Trophoblast cell (in vitro differentiated cells and primary cell): ENCODE measurements around the gene ZMAT2.
A peak's percentile ranks its signal among the peaks of the same experiment; 100 is the strongest.
"Not testable (repeated sequence)": the region's sequence is repeated elsewhere in the genome, so short reads cannot be mapped to it uniquely, and the experiment has no call there.

Experiments
- DNase-seq, 2 donors: peaks; one replicate each; pipeline ENCODE4 v3.0.0-alpha.2; 2016
- H2AFZ ChIP-seq: 2 replicates; pipeline ENCODE4 v1.6.1; 2013; ENCODE audit warnings: low read length, moderate library complexity, mild to moderate bottlenecking; ENCODE audit not compliant: insufficient read depth, poor library complexity
- H2AK5ac ChIP-seq: 2 replicates; pipeline ENCODE4 v1.6.1; 2013; ENCODE audit warnings: mild to moderate bottlenecking, low read length
- H2BK120ac ChIP-seq: 2 replicates; pipeline ENCODE4 v1.6.1; 2013; ENCODE audit warnings: low read length, mild to moderate bottlenecking, moderate library complexity; ENCODE audit not compliant: insufficient read depth, poor library complexity
- H2BK12ac ChIP-seq: 2 replicates; pipeline ENCODE4 v1.6.1; 2013; ENCODE audit warnings: mild to moderate bottlenecking, low read length, moderate library complexity
- H2BK5ac ChIP-seq: 2 replicates; pipeline ENCODE4 v1.6.1; 2013; ENCODE audit warnings: low read length, low read depth, moderate library complexity, mild to moderate bottlenecking; ENCODE audit not compliant: poor library complexity
- H3K14ac ChIP-seq: 2 replicates; pipeline ENCODE4 v1.6.1; 2013; ENCODE audit warnings: mild to moderate bottlenecking, low read length
- H3K18ac ChIP-seq: 2 replicates; pipeline ENCODE4 v1.6.1; 2013; ENCODE audit warnings: mild to moderate bottlenecking, low read length
- H3K23ac ChIP-seq: 2 replicates; pipeline ENCODE4 v1.6.1; 2013; ENCODE audit warnings: low read length
- H3K27ac ChIP-seq: 2 replicates; pipeline ENCODE4 v1.5.1; 2013; ENCODE audit warnings: low read depth, mild to moderate bottlenecking, inconsistent platforms, low read length, moderate library complexity
- H3K27me3 ChIP-seq: 2 replicates; pipeline ENCODE4 v1.6.1; 2013; ENCODE audit warnings: inconsistent platforms, mild to moderate bottlenecking, low read length, moderate library complexity; ENCODE audit not compliant: insufficient read depth
- H3K36me3 ChIP-seq, 2 experiments: 1 replicate in 1 of 2; 2 replicates in 1 of 2; pipeline ENCODE4 v1.6.1; 2013; ENCODE audit warnings: low read length in 2 of 2, mild to moderate bottlenecking in 2 of 2, moderate library complexity in 1 of 2; ENCODE audit not compliant: insufficient read depth in 2 of 2, control insufficient read depth in 1 of 2
- H3K4ac ChIP-seq: 2 replicates; pipeline ENCODE4 v1.6.1; 2013; ENCODE audit warnings: low read depth, mild to moderate bottlenecking, low read length, moderate library complexity
- H3K4me1 ChIP-seq, 2 experiments: 1 replicate in 1 of 2; 2 replicates in 1 of 2; pipeline ENCODE4 v1.6.1; 2013; ENCODE audit warnings: low read length in 2 of 2, mild to moderate bottlenecking in 2 of 2, moderate library complexity in 1 of 2; ENCODE audit not compliant: insufficient read depth in 2 of 2, control insufficient read depth in 1 of 2
- H3K4me2 ChIP-seq: 2 replicates; pipeline ENCODE4 v1.6.1; 2013; ENCODE audit warnings: inconsistent platforms, mild to moderate bottlenecking, low read length, moderate library complexity
- H3K4me3 ChIP-seq: 2 replicates; pipeline ENCODE4 v1.5.1; 2013; ENCODE audit warnings: mild to moderate bottlenecking, low read depth, low read length, inconsistent platforms
- H3K79me1 ChIP-seq: one replicate; pipeline ENCODE4 v1.6.1; 2013; ENCODE audit warnings: low read length
- H3K79me2 ChIP-seq: 2 replicates; pipeline ENCODE4 v1.6.1; 2013; ENCODE audit warnings: low read length, mild to moderate bottlenecking; ENCODE audit not compliant: control insufficient read depth, insufficient read depth, poor library complexity
- H3K9ac ChIP-seq: 2 replicates; pipeline ENCODE4 v1.6.1; 2013; ENCODE audit warnings: mild to moderate bottlenecking, low read length
- H3K9me3 ChIP-seq: 2 replicates; pipeline ENCODE4 v1.6.1; 2013; ENCODE audit warnings: low read depth, mild to moderate bottlenecking, control low read depth, inconsistent platforms, low read length; ENCODE audit not compliant: insufficient read depth
- H4K12ac ChIP-seq: 2 replicates; pipeline ENCODE4 v1.6.1; 2013; ENCODE audit warnings: low read depth, mild to moderate bottlenecking, low read length, moderate library complexity
- H4K8ac ChIP-seq: 2 replicates; pipeline ENCODE4 v1.6.1; 2013; ENCODE audit warnings: low read depth, mild to moderate bottlenecking, low read length, moderate library complexity
- H4K91ac ChIP-seq: one replicate; pipeline ENCODE4 v1.6.1; 2013; ENCODE audit warnings: low read depth, mild to moderate bottlenecking, low read length, moderate library complexity
- WGBS: extraction: QIAGEN DNeasy Blood & Tissue Kit; methylation state at CpG from one replicate; pipeline ENCODE4 v1.1.7; 2013; ENCODE audit warnings: missing lambda C conversion rate; ENCODE audit not compliant: insufficient read length, insufficient coverage; ENCODE audit errors: extremely low coverage; 5-methylcytosine and 5-hydroxymethylcytosine counted together

Gene ZMAT2

GRCh38 chr5:140696891-140697492, 3.3 kb upstream of the ZMAT2 start:
- no CpG with 5 or more reads among the region's 4 CpGs for WGBS
- Histone ChIP-seq H3K14ac (no peak overlapping the region), H3K27ac (no peak overlapping the region), H4K8ac (no peak overlapping the region), H2BK12ac (no peak overlapping the region), H2AFZ (no peak overlapping the region), H3K9ac (no peak overlapping the region), H4K91ac (no peak overlapping the region), H3K23ac (no peak overlapping the region), H3K4me3 (no peak overlapping the region), H3K4ac (no peak overlapping the region), H3K79me1 (peaks cover 1% of the 10 kb centered on the region), H3K18ac (no peak overlapping the region), H3K36me3 (peaks cover 30 to 58% of the 10 kb centered on the region in 2 experiments), H3K4me2 (no peak overlapping the region), H2AK5ac (no peak overlapping the region), H2BK120ac (no peak overlapping the region), H2BK5ac (no peak overlapping the region), H3K9me3 (no peaks in the 10 kb centered on the region), H4K12ac (no peak overlapping the region), H3K27me3 (no peaks in the 10 kb centered on the region), H3K79me2 (peaks cover 9% of the 10 kb centered on the region), H3K4me1 (peaks cover 3% of the 10 kb centered on the region in 2 experiments)
- no peak for DNase-seq

- H4K91ac ChIP-seq = no peak overlapping the region
- no peak overlapping the region for H3K9ac ChIP-seq
- H3K4ac ChIP-seq = no peak overlapping the region
- WGBS = no CpG with 5 or more reads among the region's 4 CpGs
- H3K36me3 ChIP-seq = peaks cover 8 to 27% of the 10 kb centered on the region in 2 experiments
- H3K14ac ChIP-seq = no peak overlapping the region
- H3K79me1 ChIP-seq = peaks cover 3% of the 10 kb centered on the region
- no peak overlapping the region for H4K8ac ChIP-seq
- no peak overlapping the region for H2BK12ac ChIP-seq
- no peak overlapping the region for H3K4me3 ChIP-seq
- H2BK5ac ChIP-seq = no peak overlapping the region
- H4K12ac ChIP-seq = no peak overlapping the region
- no peak overlapping the region for H3K18ac ChIP-seq
- no peak overlapping the region for H3K27ac ChIP-seq
- no peak for DNase-seq
- no peak overlapping the region for H2AFZ ChIP-seq
- H3K79me2 ChIP-seq = no peaks in the 10 kb centered on the region
- no peak overlapping the region for H2AK5ac ChIP-seq
- H3K27me3 ChIP-seq = no peaks in the 10 kb centered on the region
- no peak overlapping the region for H3K23ac ChIP-seq
- H3K4me1 ChIP-seq = peaks cover 0 to 2% of the 10 kb centered on the region in 2 experiments
- no peaks in the 10 kb centered on the region for H3K9me3 ChIP-seq
- no peak overlapping the region for H2BK120ac ChIP-seq
- no peak overlapping the region for H3K4me2 ChIP-seq
These were observed 7.6 kb downstream of the ZMAT2 start for GRCh38 chr5:140707812-140708211.

- not testable (repeated sequence) for H3K4me2 ChIP-seq, H3K23ac ChIP-seq, H4K12ac ChIP-seq, H2AFZ ChIP-seq, H3K27ac ChIP-seq, H2AK5ac ChIP-seq, H2BK5ac ChIP-seq, H3K4ac ChIP-seq, H3K79me1 ChIP-seq, H3K9ac ChIP-seq, H3K27me3 ChIP-seq, H2BK12ac ChIP-seq, H3K4me3 ChIP-seq, H4K8ac ChIP-seq, H2BK120ac ChIP-seq, H4K91ac ChIP-seq, H3K18ac ChIP-seq, H3K4me1 ChIP-seq, H3K14ac ChIP-seq, H3K9me3 ChIP-seq, H3K79me2 ChIP-seq
- DNase-seq = peak in 1 of 2 donors; percentile 49
- peaks cover 8 to 19% of the 10 kb centered on the region in 2 experiments for H3K36me3 ChIP-seq
- WGBS = no CpG with 5 or more reads among the region's 9 CpGs
These were observed 8.5 kb downstream of the ZMAT2 start for GRCh38 chr5:140708787-140709186.

GRCh38 chr5:140710899-140711552, 10.8 kb downstream of the ZMAT2 start:
- peak overlapping the region; percentile 32 for H4K8ac ChIP-seq
- no peaks in the 10 kb centered on the region for H3K9me3 ChIP-seq
- H3K18ac ChIP-seq = no peak overlapping the region
- H3K79me1 ChIP-seq = peaks cover 3% of the 10 kb centered on the region
- no peak overlapping the region for H3K9ac ChIP-seq
- no peak overlapping the region for H2BK120ac ChIP-seq
- peak overlapping the region; percentile 74 for H3K14ac ChIP-seq
- WGBS = no CpG with 5 or more reads among the region's 27 CpGs
- peak overlapping the region; percentile 56 for H2AFZ ChIP-seq
- H3K27me3 ChIP-seq = no peaks in the 10 kb centered on the region
- H2BK5ac ChIP-seq = peak overlapping the region; percentile 77
- peaks cover 0 to 2% of the 10 kb centered on the region in 2 experiments for H3K4me1 ChIP-seq
- H3K4me3 ChIP-seq = peak overlapping the region; percentile 74
- H3K79me2 ChIP-seq = no peaks in the 10 kb centered on the region
- peak overlapping the region; percentile 74 for H3K27ac ChIP-seq
- peak; percentile 91 to 96 for DNase-seq
- H2AK5ac ChIP-seq = no peak overlapping the region
- H2BK12ac ChIP-seq = no peak overlapping the region
- no peak overlapping the region for H3K4ac ChIP-seq
- peak overlapping the region; percentile 73 for H3K4me2 ChIP-seq
- H4K12ac ChIP-seq = no peak overlapping the region
- no peak overlapping the region for H4K91ac ChIP-seq
- peaks cover 2 to 3% of the 10 kb centered on the region in 2 experiments for H3K36me3 ChIP-seq
- no peak overlapping the region for H3K23ac ChIP-seq
